RPMI7951 (cell line): ENCODE results near the gene RAB3D. TPM values are rescaled to one million over a fixed set of nuclear protein-coding genes. Genes with fewer than 3 reads are reported as not detected.
"Not testable (repeated sequence)": the region's sequence is repeated elsewhere in the genome, so short reads cannot be mapped to it uniquely, and the experiment has no call there.

Experiments
- DNase-seq: peaks from one replicate; pipeline ENCODE4 v3.0.0-alpha.2; 2012; ENCODE audit warnings: low read depth
- total RNA-seq: library from RNA; depleted of rRNA; stranded (reverse); fragments of >200 nt; shearing (Covaris generic); gene quantifications from 2 replicates; pipeline ENCODE4 v1.2.3, GENCODE V29; 2014

RAB3D gene
- total RNA-seq, 1 experiment from 2014 or later, result 6.2 TPM

GRCh38 chr19:11365557-11366117 lies 26.2 kb upstream of the RAB3D start:
- DNase-seq, result no peak

DNA sequence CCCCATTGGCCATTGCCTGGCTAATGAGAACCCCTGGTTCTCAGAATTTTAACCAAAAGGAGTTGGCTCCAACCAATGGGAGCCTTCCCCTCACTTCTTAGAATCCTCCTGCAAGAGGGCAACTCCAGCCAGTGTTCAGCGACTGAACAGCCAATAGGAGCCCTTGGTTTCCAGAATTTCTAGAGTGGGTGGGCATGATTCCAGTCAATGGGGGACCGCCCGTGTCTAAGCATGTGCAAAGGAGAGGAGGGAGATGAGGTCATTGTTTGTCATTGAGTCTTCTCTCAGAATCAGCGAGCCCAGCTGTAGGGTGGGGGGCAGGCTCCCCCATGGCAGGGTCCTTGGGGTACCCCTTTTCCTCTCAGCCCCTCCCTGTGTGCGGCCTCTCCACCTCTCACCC lies 25.5 kb upstream of the RAB3D start:
- no peak for DNase-seq

- DNase-seq, result no peak
Observed at GRCh38 chr19:11364296-11364904, 24.9 kb upstream of the RAB3D start.

GRCh38 chr19:11363881-11364280 lies 24.4 kb upstream of the RAB3D start:
- DNase-seq, result no peak

GRCh38 chr19:11361771-11362731 lies 22.6 kb upstream of the RAB3D start:
- no peak for DNase-seq

GRCh38 chr19:11361037-11361770 lies 21.7 kb upstream of the RAB3D start:
- no peak for DNase-seq

- no peak for DNase-seq
Observed at GRCh38 chr19:11359421-11359820, 20.0 kb upstream of the RAB3D start.

DNA sequence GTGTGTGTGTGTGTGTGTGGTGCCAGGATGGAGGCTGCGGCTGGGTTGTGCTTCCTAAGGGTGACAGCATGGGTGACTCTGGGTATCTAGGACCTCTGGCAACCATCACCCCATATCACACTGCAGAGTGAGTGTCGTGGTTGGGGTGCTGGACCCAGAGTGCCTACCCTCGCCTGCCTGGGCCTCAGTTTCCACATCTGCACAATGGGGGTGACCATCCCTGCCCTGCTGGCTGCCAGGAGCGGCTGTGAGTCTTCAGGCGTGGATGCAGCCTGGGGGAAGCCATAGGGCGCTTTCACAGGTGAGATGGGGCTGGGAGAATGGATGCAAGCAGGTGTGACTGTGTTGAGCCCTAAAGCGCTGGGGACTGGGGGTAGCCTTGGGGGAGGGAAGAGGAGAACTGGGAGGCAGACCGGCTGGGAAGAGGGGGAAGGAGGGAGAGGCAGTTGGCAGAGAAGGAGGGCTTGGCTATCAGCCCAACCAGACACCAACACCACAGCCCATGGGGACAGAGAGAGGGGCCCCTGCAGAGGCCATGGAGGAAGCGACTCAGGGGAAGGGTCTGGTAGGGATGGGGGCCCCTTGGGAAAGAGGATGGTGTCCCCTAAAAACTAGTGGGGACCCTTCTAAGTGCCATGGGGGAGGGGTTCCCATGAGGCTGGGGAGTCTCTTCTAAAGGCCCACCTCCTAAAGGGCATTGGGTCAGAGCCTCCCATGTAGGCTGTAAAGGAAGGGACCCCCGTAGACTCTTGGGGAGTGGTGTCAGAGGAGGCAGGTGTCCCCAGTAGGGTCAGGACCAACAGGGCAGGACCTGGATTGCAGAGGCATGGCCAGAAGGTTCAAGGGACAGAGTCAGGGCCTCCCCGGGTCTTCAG lies 17.5 kb upstream of the RAB3D start:
- no peak for DNase-seq

- DNase-seq, result no peak
Observed at GRCh38 chr19:11356074-11356397, 16.6 kb upstream of the RAB3D start.

DNA sequence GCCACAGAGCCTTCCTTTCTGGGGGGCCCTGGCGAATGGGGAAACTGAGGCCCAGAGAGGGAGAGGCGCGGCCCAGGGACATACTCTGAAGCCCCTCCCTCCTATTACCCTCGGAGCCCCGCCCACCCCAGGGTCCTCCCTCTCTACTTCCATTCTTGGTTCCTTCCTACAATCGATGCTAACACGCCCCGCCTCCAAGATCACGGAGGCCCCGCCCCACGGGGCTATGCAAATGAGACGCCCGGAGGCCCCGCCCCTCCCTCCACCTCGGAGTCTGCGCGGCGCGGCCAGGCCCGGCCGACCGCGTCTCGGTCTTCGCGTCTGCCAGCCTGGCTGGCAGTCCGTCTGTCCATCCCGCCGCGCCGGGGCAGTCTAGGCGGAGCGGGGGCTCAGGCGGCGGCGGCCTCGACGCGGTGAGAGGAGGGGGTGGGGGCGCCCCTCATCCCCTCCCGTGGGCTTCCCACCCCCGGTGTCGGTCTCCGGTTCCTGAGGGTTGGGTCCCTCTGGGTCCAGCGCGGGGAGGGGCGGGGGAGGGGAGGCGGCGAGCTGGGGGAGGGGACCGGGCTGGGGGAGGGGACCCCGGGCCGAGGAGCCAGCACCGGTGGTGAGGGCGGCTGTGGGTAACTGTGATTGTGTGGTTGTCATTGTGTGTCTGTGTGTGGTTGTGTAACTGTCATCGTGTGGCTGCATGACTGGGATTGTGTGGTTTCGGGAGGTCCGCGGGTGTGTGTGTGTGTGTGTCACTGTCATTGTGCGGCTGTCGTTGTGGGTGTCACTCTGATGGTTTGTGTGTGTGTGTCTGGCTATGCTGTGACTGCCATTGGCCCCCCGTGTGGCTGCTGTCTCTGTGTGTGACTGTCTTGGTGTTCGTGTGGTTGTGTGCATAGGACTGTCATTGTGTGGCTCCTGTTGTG lies 16.0 kb upstream of the RAB3D start, which contains the start of gene PLPPR2:
TSS of gene PLPPR2 (plus strand) at position 273 of the 914 bp plus-strand sequence. CDS start 2,242 bp downstream, outside the sequence.
- DNase-seq, result peak; percentile 86

GRCh38 chr19:11354102-11354501 lies 14.6 kb upstream of the RAB3D start:
- DNase-seq, result not testable (repeated sequence)

- no peak for DNase-seq
Observed at GRCh38 chr19:11349171-11349570, 9.7 kb upstream of the RAB3D start.

GRCh38 chr19:11347546-11348039 lies 8.1 kb upstream of the RAB3D start:
- DNase-seq, result no peak

DNA sequence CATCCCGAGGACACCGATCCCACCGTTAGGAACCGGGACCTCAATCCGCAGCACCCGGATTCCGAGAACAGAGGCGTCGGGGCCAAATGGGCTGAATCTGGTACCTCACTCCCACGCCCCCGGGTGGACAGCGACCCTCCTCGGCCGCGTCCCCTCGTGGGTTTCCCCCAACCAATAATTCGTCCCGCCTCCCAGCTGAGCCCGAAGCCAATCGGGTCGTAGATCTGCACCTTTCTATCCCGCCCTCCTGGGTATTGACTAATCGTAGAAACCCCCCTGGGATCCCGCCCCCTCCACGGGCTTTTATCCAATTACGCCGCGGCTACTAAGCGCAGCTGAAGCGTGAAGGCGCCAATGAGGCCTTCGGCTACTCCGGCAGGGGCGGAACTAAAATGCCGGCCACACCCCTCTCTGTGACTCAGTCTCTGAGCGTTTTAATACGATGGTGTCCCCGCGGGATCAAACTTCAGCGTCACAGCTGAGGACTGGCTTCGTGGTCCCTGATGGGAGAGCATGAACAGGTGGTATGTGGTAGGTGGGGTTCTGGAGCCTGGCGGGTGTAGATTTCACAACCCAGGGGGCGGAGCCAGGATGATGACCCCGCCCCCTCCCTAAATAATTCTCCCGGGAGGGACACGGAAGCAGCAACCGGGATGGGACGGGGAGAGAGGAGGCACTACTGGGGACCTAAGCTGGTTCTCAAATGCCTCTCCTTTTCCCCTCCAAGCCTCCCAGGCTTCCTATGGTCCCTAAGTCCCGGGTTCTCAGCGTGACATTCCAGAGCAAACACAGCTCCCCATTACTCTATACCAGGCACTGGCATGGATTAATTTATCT lies 6.9 kb upstream of the RAB3D start, which contains the start of the genes CCDC159 and TMEM205:
TSS of gene CCDC159 (plus strand) at position 416 of the 837 bp plus-strand sequence. CDS start at position 504, 88 bp downstream.
TSS of gene TMEM205 (minus strand) at position 165 of the 837 bp plus-strand sequence. CDS start 649 bp downstream, outside the sequence.
- DNase-seq, result peak; percentile 99

- DNase-seq, result no peak
Observed at GRCh38 chr19:11345122-11345803, 5.8 kb upstream of the RAB3D start.

GRCh38 chr19:11342429-11342828 lies 3.0 kb upstream of the RAB3D start:
- no peak for DNase-seq

DNA sequence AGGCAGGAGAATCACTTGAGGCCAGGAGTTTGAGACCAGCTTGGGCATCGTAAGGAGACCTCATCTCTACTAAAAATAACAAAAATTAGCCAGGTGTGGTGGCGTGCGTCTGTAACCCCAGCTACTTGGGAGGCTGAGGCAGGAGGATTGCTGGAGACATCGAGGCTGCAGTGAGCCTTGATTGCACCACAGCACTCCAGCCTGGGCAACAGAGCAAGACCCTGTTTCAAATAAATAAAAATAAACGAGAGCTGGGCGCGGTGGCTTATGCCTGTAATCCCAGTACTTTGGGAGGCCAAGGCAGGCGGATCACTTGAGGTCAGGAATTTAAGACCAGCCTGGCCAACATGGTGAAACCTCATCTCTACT lies 626 bp upstream of the RAB3D start:
- DNase-seq, result not testable (repeated sequence)
